Activated CD4-positive, CD25-positive, alpha-beta regulatory T cell (primary cell): ENCODE data around the gene PMEL.
"Not testable (repeated sequence)": the region's sequence is repeated elsewhere in the genome, so short reads cannot be mapped to it uniquely, and the experiment has no call there.

Source experiments
- DNase-seq, 4 experiments: peaks; one replicate each; lab custom pipeline; 2025; lab: John Stamatoyannopoulos, UW

Gene PMEL

DNA sequence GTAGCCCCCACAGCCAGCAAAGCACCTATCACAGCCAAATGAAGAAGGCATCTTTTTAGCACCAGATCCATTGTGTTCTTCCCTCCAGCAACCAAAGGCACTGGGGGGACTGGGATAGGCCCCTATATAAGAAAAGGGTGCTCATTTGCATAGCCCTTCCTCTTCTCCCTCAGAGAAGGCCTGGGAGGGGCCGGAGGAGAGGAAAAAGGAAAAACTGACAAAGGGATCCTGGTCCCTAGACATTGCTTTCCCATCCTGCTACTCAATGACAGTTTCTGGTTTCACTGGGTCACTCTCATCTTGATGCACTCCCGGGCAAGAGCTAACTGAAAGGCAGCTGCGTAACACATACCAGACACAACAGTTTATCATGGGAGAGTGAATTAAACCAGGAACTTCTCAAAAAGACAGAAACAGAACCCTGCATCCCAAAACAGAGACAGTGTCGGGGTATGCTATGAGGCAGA, at the start of gene PMEL:
PMEL (minus strand) TSS at position 102 of the 467 bp plus-strand sequence; CDS start at position 71, 31 bp downstream.
- DNase-seq, result no peak

DNA sequence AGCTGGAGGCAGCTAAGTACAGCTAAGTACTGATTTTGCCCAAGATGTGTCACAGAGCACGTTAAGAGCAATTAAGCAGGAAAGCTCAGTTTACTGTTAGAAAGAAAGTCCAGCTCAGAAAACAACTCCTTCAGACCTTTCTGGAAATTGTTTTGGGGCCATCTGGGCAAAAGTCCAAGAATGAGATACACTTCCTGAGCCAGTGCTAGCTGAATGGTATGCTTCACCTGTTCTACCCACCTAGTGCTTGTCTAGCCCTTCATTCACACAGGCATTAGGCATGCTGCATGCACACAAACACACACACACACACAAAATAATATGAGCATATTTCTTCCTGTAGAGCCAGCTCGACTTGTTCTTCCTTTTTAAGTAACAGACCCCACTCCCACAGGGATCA, 48.4 kb upstream of the PMEL start:
- no peak for DNase-seq

DNA sequence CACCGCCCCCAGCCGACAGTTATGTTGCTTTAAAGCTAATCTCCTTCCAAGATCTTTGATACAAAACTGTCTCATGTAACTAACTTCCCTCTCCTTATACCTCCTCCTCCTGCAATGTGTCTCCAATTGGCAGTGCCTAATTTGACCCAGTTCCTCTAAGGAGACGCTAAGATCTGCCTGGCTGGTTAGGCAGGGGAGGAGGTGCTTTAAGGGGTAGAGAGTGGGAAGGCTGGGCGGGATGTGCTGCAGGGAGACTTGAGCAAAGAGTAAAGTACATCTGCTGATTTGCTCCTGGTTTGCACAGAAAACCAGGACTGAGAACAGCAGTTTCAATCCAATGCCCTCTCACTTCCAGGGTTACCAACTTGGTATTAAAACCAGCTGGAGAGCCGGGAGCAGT, 47.6 kb upstream of the PMEL start:
- no peak for DNase-seq

GRCh38 chr12:56011509-56012090, 45.8 kb upstream of the PMEL start:
- DNase-seq, result no peak

GRCh38 chr12:56010111-56010570, 44.3 kb upstream of the PMEL start:
- no peak for DNase-seq

GRCh38 chr12:56007564-56008559, 42.0 kb upstream of the PMEL start:
- DNase-seq, result peak; percentile 51 to 56 (median 55)

GRCh38 chr12:56004211-56004610, 38.4 kb upstream of the PMEL start:
- no peak for DNase-seq

DNA sequence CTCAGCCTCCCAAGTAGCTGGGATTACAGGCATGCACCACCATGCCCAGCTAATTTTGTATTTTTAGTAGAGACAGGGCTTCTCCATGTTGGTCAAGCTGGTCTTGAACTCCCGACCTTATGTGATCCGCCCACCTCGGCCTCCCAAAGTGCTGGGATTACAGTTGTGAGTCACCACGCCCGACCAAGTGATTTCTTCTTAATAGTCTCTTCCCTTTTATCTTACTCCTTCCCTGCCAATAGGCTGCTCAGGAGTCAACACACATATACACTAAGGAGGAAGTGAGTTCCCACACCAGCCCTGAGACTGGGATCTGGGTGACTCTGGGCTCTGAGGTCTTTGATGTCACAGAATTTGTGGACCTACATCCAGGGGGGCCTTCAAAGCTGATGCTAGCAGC, 37.5 kb upstream of the PMEL start:
- DNase-seq, result not testable (repeated sequence)

- no peak for DNase-seq
These were observed 35.8 kb upstream of the PMEL start for GRCh38 chr12:56001487-56002100.

- DNase-seq, result not testable (repeated sequence)
These were observed 34.2 kb upstream of the PMEL start for GRCh38 chr12:55999999-56000540.

- peak in 1 of 4 experiments; percentile 7 for DNase-seq
These were observed 33.7 kb upstream of the PMEL start for GRCh38 chr12:55999522-55999921.

DNA sequence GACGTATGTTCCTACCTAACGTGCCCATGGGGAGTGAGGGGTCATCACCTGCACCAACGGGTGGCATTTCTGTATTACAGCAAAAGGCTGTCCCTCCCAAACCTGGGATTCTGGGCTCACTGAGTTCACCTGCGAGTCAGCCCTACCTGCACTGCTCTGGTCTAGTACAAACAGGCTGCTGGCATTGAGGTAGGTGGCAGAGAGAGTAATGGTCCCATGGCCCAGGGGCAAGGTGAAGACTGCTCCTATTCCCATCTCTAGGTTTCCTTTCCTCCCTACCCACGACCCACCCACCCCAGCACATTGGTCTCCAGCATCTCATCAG, 31.7 kb upstream of the PMEL start:
- no peak for DNase-seq

- DNase-seq, result no peak
These were observed 31.1 kb upstream of the PMEL start, which contains the start of gene SUOX for GRCh38 chr12:55996715-55997534. Gene SUOX (plus strand): TSS chr12:55997276. CDS start chr12:56002222, 4,946 bp downstream.

- peak; percentile 25 to 42 (median 40) for DNase-seq
These were observed 30.4 kb upstream of the PMEL start for GRCh38 chr12:55996201-55996714.

DNA sequence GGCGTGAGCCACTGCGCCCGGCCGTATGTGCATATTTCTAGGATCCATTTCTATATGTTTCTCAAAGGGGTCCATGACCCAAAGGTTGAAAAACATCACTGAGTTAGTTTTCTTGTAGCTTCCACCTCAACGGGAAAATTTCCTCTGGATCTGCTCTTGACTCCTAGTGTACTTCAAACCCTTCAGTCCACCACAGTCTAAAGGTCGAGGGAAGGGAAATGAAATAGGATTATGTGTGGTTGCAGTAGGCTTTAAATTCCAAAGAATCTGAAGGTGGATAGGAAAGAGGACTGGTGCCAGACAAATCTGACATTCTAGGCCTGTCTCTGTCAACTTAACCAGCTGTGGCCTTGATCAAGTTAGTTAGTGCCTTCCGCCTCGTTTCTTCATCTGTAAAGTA, 29.5 kb upstream of the PMEL start:
- no peak for DNase-seq

GRCh38 chr12:55993230-55993853, 27.5 kb upstream of the PMEL start:
- DNase-seq, result no peak

- DNase-seq, result no peak
These were observed 25.3 kb upstream of the PMEL start for GRCh38 chr12:55991110-55991509.

DNA sequence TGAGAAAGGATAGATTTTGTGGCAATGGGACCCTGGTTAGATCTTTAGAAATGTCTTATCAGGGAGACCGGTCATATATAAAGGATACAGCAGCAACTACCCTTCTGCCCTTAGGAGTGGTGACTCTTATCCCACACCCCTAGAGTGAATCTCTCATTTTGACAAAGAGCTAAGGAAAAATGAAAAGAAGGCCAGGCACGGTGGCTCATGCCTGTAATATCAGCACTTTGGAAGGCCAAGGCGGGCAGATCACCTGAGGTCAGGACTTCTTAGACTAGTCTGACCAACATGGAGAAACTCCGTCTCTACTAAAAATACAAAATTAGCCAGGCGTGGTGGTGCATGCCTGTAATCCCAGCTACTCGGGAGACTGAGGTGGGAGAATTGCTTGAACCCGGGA, 20.1 kb upstream of the PMEL start:
- DNase-seq, result not testable (repeated sequence)

GRCh38 chr12:55985341-55985740, 19.5 kb upstream of the PMEL start:
- DNase-seq, result no peak

DNA sequence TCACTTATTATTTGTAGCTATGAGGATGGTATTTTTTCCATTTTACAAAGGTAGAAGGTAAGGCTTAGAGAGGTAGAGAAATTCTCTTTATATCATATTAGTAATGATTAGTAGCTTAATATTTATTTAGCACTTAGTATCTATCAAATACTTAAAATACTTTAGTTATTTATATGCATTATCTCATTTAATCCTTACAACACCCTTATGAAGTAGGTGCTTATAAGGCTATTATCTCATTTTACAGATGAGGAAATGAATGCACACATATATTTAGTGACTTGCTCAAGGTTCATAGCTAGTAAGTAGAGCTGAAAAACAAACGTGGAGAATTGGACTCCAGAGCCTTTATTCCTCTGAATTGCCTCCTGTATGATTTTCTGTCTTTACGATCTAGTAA, 19.0 kb upstream of the PMEL start:
- no peak for DNase-seq
